Measurements from ENCODE around the gene RBP3.

RBP3 gene

DNA sequence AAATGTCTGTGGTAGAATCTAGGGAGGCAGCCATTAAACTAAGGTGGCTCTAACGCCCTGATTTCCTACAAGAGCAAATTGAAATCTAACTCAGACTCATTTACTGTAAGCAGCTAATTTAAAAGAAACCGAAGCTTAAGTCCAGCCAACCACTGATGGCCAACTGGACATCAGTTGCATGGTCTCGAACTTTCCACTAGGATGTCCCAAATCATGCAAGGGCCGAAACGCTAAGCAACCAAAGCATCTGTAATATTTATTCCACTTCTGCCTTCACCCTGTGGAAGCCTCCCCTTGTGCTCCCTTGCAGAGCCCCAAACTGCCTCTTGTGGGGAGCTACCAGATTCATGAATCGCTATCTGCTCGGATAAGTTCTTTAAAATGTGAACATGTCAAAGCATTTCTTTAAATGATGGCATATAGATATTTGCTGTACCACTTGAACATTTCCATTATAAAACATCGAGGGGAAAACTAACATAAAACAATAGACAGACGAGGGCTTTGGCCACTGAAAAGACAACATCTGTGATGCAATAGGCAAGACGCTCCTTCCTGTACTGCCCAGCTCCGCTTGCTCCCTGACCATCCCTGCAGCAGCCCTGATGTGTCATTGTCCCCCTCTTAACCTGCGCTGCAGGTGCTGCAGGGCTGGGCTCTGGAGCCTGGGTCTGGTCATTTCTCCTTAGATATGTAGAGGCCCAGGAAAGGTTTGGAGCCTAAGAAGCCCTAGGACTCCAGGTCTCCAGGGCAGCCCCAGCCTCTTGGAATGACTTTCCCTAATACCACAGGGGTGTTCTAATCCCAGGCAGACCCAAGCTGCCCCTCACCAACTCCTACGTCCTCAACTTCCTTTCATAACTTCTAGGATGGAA lies 2.9 kb upstream of the RBP3 start:
- peak overlapping the region; percentile 82 for H3K27ac ChIP-seq
- TF ChIP-seq ZFX (IDR thresholded peaks at IDR 0.05; ENCODE audit: borderline replicate concordance) (no peak), CTCF (IDR thresholded peaks at IDR 0.05) (no peak)

DNA sequence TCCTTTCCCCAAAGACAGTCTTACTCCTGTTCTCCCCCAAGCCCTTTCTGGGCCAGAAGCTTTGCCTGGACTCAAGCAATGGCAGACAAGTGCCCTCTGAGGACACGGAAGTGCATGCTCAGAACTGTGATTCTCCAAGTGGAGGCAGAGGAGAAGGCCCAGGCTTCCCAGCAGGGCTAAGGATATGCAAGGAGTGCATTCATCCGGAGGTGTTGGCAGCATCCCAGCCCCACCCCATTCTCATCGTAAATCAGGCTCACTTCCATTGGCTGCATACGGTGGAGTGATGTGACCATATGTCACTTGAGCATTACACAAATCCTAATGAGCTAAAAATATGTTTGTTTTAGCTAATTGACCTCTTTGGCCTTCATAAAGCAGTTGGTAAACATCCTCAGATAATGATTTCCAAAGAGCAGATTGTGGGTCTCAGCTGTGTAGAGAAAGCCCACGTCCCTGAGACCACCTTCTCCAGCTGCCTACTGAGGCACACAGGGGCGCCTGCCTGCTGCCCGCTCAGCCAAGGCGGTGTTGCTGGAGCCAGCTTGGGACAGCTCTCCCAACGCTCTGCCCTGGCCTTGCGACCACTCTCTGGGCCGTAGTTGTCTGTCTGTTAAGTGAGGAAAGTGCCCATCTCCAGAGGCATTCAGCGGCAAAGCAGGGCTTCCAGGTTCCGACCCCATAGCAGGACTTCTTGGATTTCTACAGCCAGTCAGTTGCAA lies 1.4 kb upstream of the RBP3 start:
- peak overlapping the region; percentile 82 for H3K27ac ChIP-seq
- TF ChIP-seq CTCF (IDR thresholded peaks at IDR 0.05), result no peak
- TF ChIP-seq ZFX (IDR thresholded peaks at IDR 0.05; ENCODE audit: borderline replicate concordance), result no peak

- TF ChIP-seq CTCF (IDR thresholded peaks at IDR 0.05) (no peak), ZFX (IDR thresholded peaks at IDR 0.05; ENCODE audit: borderline replicate concordance) (no peak)
- peak overlapping the region; percentile 82 for H3K27ac ChIP-seq
These were observed 874 bp upstream of the RBP3 start for GRCh38 chr10:47347303-47347675.

DNA sequence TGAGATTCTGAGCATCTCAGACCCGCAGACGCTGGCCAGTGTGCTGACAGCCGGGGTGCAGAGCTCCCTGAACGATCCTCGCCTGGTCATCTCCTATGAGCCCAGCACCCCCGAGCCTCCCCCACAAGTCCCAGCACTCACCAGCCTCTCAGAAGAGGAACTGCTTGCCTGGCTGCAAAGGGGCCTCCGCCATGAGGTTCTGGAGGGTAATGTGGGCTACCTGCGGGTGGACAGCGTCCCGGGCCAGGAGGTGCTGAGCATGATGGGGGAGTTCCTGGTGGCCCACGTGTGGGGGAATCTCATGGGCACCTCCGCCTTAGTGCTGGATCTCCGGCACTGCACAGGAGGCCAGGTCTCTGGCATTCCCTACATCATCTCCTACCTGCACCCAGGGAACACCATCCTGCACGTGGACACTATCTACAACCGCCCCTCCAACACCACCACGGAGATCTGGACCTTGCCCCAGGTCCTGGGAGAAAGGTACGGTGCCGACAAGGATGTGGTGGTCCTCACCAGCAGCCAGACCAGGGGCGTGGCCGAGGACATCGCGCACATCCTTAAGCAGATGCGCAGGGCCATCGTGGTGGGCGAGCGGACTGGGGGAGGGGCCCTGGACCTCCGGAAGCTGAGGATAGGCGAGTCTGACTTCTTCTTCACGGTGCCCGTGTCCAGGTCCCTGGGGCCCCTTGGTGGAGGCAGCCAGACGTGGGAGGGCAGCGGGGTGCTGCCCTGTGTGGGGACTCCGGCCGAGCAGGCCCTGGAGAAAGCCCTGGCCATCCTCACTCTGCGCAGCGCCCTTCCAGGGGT lies 703 bp downstream of the RBP3 start:
- TF ChIP-seq ZFX (IDR thresholded peaks at IDR 0.05; ENCODE audit: borderline replicate concordance), result no peak
- no peak for TF ChIP-seq CTCF (IDR thresholded peaks at IDR 0.05)
- H3K27ac ChIP-seq, result no peak overlapping the region

- TF ChIP-seq ZFX (IDR thresholded peaks at IDR 0.05; ENCODE audit: borderline replicate concordance), result no peak
- no peak for TF ChIP-seq CTCF (IDR thresholded peaks at IDR 0.05)
- H3K27ac ChIP-seq, result no peak overlapping the region
These were observed 1.4 kb downstream of the RBP3 start for GRCh38 chr10:47349516-47349915.

DNA sequence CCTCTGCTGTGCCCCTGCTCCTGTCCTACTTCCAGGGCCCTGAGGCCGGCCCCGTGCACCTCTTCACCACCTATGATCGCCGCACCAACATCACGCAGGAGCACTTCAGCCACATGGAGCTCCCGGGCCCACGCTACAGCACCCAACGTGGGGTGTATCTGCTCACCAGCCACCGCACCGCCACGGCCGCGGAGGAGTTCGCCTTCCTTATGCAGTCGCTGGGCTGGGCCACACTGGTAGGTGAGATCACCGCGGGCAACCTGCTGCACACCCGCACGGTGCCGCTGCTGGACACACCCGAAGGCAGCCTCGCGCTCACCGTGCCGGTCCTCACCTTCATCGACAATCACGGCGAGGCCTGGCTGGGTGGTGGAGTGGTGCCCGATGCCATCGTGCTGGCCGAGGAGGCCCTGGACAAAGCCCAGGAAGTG lies 1.8 kb downstream of the RBP3 start:
- no peak overlapping the region for H3K27ac ChIP-seq
- TF ChIP-seq ZFX (IDR thresholded peaks at IDR 0.05; ENCODE audit: borderline replicate concordance), result no peak
